Measurements from ENCODE around the gene RBBP4.

The RBBP4 gene

DNA sequence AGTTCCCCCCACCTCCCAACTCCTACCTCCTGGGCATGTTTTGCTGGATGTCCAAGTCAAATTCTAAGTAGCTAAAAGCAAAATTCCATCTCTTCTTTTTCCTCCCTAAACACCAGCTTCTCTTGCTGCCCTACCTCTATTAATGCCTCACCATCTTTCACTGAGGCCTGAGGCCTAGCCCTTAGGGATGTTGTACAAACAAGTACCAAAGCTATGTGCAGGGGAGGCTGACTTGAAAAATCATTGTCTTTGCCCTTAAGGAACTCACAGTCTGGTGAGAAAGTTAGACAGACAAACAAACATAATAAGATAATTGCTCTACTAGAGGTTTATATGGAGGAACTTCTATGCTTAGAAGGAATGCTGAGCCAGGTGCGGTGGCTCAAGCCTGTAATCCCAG lies 76.9 kb downstream of the RBBP4 start:
- no peak for DNase-seq

DNA sequence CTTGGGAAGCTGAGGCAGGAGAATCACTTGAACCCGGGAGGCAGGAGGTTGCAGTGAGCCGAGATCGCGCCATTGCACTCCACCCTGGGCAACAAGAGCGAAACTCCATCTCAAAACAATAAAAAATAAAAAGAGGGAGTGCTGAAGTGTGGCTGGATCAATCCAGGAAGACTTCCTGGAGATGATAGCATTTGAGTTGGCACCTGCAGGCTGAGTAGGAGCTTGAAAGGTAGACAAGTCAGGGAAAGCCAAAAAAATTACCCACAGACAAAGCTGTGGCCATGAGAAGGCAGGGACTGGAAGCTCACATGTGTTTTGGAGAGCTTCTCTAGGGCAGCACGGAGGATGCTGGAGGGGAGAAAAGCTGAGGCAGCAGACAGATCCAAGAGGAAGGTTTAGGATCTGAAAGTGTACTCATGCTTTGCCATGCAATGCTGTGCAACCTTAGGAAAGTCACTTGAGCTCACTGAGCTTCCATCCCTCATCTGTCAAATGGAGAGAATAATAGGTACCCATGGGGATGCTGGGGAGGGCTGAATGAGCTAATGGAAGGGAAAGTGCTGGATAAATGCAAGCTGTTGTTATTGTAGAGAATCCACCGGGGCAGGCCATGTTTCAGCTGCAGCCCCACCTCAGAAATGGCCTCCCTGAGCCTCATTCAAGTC lies 77.5 kb downstream of the RBBP4 start:
- DNase-seq: no peak

DNA sequence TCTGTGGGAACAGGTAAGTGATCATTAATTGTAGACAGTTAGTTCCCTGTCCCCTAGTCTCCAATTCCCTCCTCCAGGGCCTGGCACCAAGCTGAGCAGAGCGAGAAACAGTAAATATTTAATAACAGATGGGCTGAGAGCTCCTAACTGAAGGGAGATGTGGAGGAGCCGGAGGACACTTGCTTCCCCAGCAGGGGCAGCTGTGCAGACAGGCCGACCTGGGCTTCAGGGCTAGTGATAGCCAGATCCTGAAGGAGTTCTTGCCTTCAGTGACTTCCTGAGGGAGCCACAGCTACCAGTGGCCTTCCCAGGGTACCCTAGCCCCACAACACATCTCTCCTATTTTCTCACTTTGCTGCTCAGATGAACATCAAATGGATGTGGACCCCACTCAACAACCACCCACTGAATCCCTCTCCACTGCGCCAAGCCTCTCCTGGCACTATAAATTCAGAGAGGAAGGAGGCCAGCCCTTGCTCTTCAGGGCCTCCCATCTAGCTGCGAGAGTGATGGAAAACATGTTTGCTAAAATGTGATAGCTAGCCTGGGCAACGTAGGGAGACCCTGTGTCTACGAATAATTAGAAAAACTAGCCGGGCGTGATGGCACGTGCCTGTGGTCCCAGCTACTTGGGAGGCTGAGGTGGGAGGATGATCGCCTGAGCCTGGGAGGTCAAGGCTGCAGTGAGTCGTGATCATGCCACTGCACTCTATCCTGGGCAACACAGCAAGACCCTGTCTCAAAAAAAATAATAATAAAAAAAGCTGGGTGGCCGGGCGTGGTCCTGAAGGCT lies 78.4 kb downstream of the RBBP4 start:
- DNase-seq: no peak

- peak; percentile 41 for DNase-seq
Observed at GRCh38 chr1:32733582-32734321, 82.7 kb downstream of the RBBP4 start.
